GM12874 (cell line): ENCODE measurements around the gene ARHGAP29.

ENCODE experiments used
- CTCF ChIP-seq: IDR thresholded peaks from 2 replicates; pipeline ENCODE4 v1.5.1; 2011; ENCODE audit warnings: low read depth, mild to moderate bottlenecking, control low read depth, low read length, moderate library complexity; ENCODE audit not compliant: insufficient read depth

Gene ARHGAP29

GRCh38 chr1:94207695-94208094 is 29.7 kb downstream of the ARHGAP29 start:
- TF ChIP-seq CTCF: no peak

- no peak for TF ChIP-seq CTCF
These were observed 31.7 kb downstream of the ARHGAP29 start for GRCh38 chr1:94205639-94206038.

- TF ChIP-seq CTCF: no peak
These were observed 35.1 kb downstream of the ARHGAP29 start for GRCh38 chr1:94202241-94202640.

- TF ChIP-seq CTCF: no peak
These were observed 38.0 kb downstream of the ARHGAP29 start for GRCh38 chr1:94199398-94199797.

GRCh38 chr1:94194079-94194865 is 43.1 kb downstream of the ARHGAP29 start:
- TF ChIP-seq CTCF: no peak

GRCh38 chr1:94193128-94193527 is 44.3 kb downstream of the ARHGAP29 start:
- no peak for TF ChIP-seq CTCF

GRCh38 chr1:94191216-94191615 is 46.2 kb downstream of the ARHGAP29 start:
- no peak for TF ChIP-seq CTCF
